HCT116 (cell line): Measurements from ENCODE around the gene SMYD3. TPM values are rescaled to one million over a fixed set of nuclear protein-coding genes. Genes with fewer than 3 reads are reported as not detected.

ENCODE experiments used
- ATAC-seq: fragments of 200-7000 bp; cut with Tn5 transposase; 2 replicates; pipeline ENCODE4 v1.9.1; 2020; ENCODE audit warnings: mild to moderate bottlenecking, moderate library complexity
- BruUV-seq: library from RNA; stranded (reverse); fragments of 400-500 nt; replicated peaks from 2 replicates; lab custom pipeline; 2021; lab: Mats Ljungman, UMichigan
- CTCF ChIA-PET: fragments of 300-600 bp; sonication (Branson Sonifier 250); formaldehyde crosslinking; loops from one replicate; lab custom pipeline; 2021; ENCODE audit warnings: antibody characterized with exemption; lab: Charles Lee
- POLR2A ChIA-PET: fragments of 300-600, 350-600 bp; sonication (Branson Sonifier 250); formaldehyde crosslinking; loops from one replicate; lab custom pipeline; 2021; ENCODE audit warnings: antibody characterized with exemption; lab: Charles Lee
- RAD21 ChIA-PET, 2 experiments: fragments of 300-600 bp; sonication (Branson Sonifier 250); formaldehyde crosslinking; loops; one replicate each; lab custom pipeline; 2023; ENCODE audit warnings: low total read pairs in 2 of 2; ENCODE audit not compliant: uncharacterized antibody in 2 of 2, unreplicated experiment in 2 of 2, low non-redundant PET in 1 of 2; lab: Charles Lee
- DNase-seq: peaks from one replicate; pipeline ENCODE4 v3.0.0-alpha.2; 2010; ENCODE audit warnings: low read depth, low spot score
- H2AFZ ChIP-seq: fragments of 200-600 bp; shearing (Covaris generic), sonication (generic); 2 replicates; pipeline ENCODE4 v1.6.1; 2017; ENCODE audit warnings: low read depth, mixed run types, mixed read lengths, antibody characterized with exemption, low read length; ENCODE audit not compliant: poor library complexity, severe bottlenecking
- H3K27ac ChIP-seq: 2 replicates; pipeline ENCODE4 v1.5.1; 2012; ENCODE audit warnings: low read depth, low read length
- H3K27me3 ChIP-seq: fragments of 200-600 bp; sonication (generic); 2 replicates; pipeline ENCODE4 v1.6.1; 2016; ENCODE audit warnings: mixed run types, low read length, mixed read lengths; ENCODE audit not compliant: insufficient read depth
- H3K36me3 ChIP-seq, 2 experiments: fragments of 200-500 bp in 1 of 2; fragments of 200-600 bp in 1 of 2; sonication (Bioruptor generic) in 1 of 2; sonication (generic) in 1 of 2; 2 replicates each; pipeline versions ENCODE4 v1.5.1 to v1.6.1; 2014 to 2016; ENCODE audit warnings: low read length in 2 of 2, inconsistent platforms in 1 of 2, mixed read lengths in 1 of 2, mixed run types in 1 of 2; ENCODE audit not compliant: insufficient read depth in 2 of 2, control insufficient read depth in 1 of 2
- H3K4me1 ChIP-seq, 2 experiments: fragments of 200-600 bp in 1 of 2; sonication (generic) in 1 of 2; 2 replicates each; pipeline versions ENCODE4 v1.5.1 to v1.6.1; 2012 to 2017; ENCODE audit warnings: low read length in 2 of 2, inconsistent platforms in 1 of 2, mild to moderate bottlenecking in 1 of 2, mixed read lengths in 1 of 2, mixed run types in 1 of 2, moderate library complexity in 1 of 2; ENCODE audit not compliant: insufficient read depth in 2 of 2, control insufficient read depth in 1 of 2
- H3K4me2 ChIP-seq: fragments of 200-600 bp; sonication (generic); 2 replicates; pipeline ENCODE4 v1.6.1; 2017; ENCODE audit warnings: mixed run types, low read length, mixed read lengths
- H3K4me3 ChIP-seq, 2 experiments: fragments of 200-600 bp in 1 of 2; sonication (generic) in 1 of 2; replicated peaks in 1 of 2; 2 replicates each; pipeline ENCODE4 v1.5.1; 2011 to 2016; ENCODE audit warnings: low read length in 2 of 2, control low read depth in 1 of 2, low read depth in 1 of 2, mild to moderate bottlenecking in 1 of 2, mixed read lengths in 1 of 2, mixed run types in 1 of 2
- H3K79me2 ChIP-seq: fragments of 200-600 bp; sonication (generic); 2 replicates; pipeline ENCODE4 v1.6.1; 2017; ENCODE audit warnings: mild to moderate bottlenecking, mixed run types, low read length, moderate library complexity, mixed read lengths; ENCODE audit not compliant: insufficient read depth
- H3K9ac ChIP-seq: fragments of 200-600 bp; sonication (generic); 2 replicates; pipeline ENCODE4 v1.6.1; 2016; ENCODE audit warnings: low read length, mixed read lengths
- H3K9me2 ChIP-seq: fragments of 200-600 bp; sonication (generic), shearing (Covaris generic); 2 replicates; pipeline ENCODE4 v1.6.1; 2017; ENCODE audit warnings: mixed run types, mild to moderate bottlenecking, moderate library complexity; ENCODE audit not compliant: insufficient read depth
- H3K9me3 ChIP-seq, 2 experiments: fragments of 200-500 bp in 1 of 2; fragments of 200-600 bp in 1 of 2; sonication (Bioruptor generic) in 1 of 2; sonication (generic) in 1 of 2; 2 replicates each; pipeline ENCODE4 v1.6.1; 2014 to 2017; ENCODE audit warnings: low read length in 2 of 2, mixed read lengths in 2 of 2, inconsistent platforms in 1 of 2, low read depth in 1 of 2, mild to moderate bottlenecking in 1 of 2, mixed run types in 1 of 2, moderate library complexity in 1 of 2; ENCODE audit not compliant: control insufficient read depth in 1 of 2, insufficient read depth in 1 of 2
- H4K20me1 ChIP-seq: fragments of 200-600 bp; sonication (generic), shearing (Covaris generic); 2 replicates; pipeline ENCODE4 v1.6.1; 2017; ENCODE audit warnings: mixed run types, mild to moderate bottlenecking, moderate library complexity; ENCODE audit not compliant: insufficient read depth
- ATF3 ChIP-seq: IDR thresholded peaks from 2 replicates; pipeline ENCODE4 v1.6.1; 2012
- CBX3 ChIP-seq: IDR thresholded peaks from 2 replicates; pipeline ENCODE4 v1.6.1; 2012; ENCODE audit warnings: low read depth
- CEBPB ChIP-seq: IDR thresholded peaks from 2 replicates; pipeline ENCODE4 v1.6.1; 2012; ENCODE audit warnings: low read depth
- EGR1 ChIP-seq: IDR thresholded peaks from 2 replicates; pipeline ENCODE4 v1.6.1; 2012; ENCODE audit warnings: low read depth
- ELF1 ChIP-seq: IDR thresholded peaks from 2 replicates; pipeline ENCODE4 v1.6.1; 2012; ENCODE audit warnings: low read depth, borderline replicate concordance
- EZH2 ChIP-seq: fragments of 200-600 bp; sonication (generic); IDR thresholded peaks from 2 replicates; pipeline ENCODE4 v1.6.1; 2017; ENCODE audit warnings: antibody characterized with exemption, mixed run types
- FOSL1 ChIP-seq: IDR thresholded peaks from 2 replicates; pipeline ENCODE4 v1.6.1; 2012; ENCODE audit warnings: low read depth
- MAX ChIP-seq: IDR thresholded peaks from 2 replicates; pipeline ENCODE4 v1.6.1; 2012
- POLR2A ChIP-seq: IDR thresholded peaks from 2 replicates; pipeline ENCODE4 v1.7.0; 2011; ENCODE audit warnings: borderline replicate concordance; ENCODE audit not compliant: insufficient read depth, insufficient read length; ENCODE audit errors: extremely low read depth
- POLR2AphosphoS5 ChIP-seq: IDR thresholded peaks from 2 replicates; pipeline ENCODE4 v1.6.1; 2011; ENCODE audit warnings: mild to moderate bottlenecking, low read depth, low read length, moderate library complexity
- RAD21 ChIP-seq: IDR thresholded peaks from 2 replicates; pipeline ENCODE4 v1.6.1; 2012; ENCODE audit warnings: low read depth, mild to moderate bottlenecking
- REST ChIP-seq: IDR thresholded peaks from 2 replicates; pipeline ENCODE4 v1.6.1; 2012; ENCODE audit warnings: low read depth
- SIN3A ChIP-seq: IDR thresholded peaks from 2 replicates; pipeline ENCODE4 v1.6.1; 2012; ENCODE audit warnings: low read depth
- SP1 ChIP-seq: IDR thresholded peaks from 2 replicates; pipeline ENCODE4 v1.6.1; 2012; ENCODE audit warnings: low read depth
- YY1 ChIP-seq: IDR thresholded peaks from 2 replicates; pipeline ENCODE4 v1.6.1; 2011; ENCODE audit warnings: low read length, low read depth, moderate library complexity, mild to moderate bottlenecking; ENCODE audit not compliant: insufficient replicate concordance; ENCODE audit errors: extremely low read depth
- ZBTB33 ChIP-seq: IDR thresholded peaks from 2 replicates; pipeline ENCODE4 v1.6.1; 2011; ENCODE audit warnings: mild to moderate bottlenecking, low read length, moderate library complexity; ENCODE audit not compliant: insufficient replicate concordance; ENCODE audit errors: extremely low read depth
- ZFX ChIP-seq: fragments of 450-650 bp; IDR thresholded peaks from 2 replicates; pipeline ENCODE4 v1.6.1; 2017
- intact Hi-C: fragments of 100-400 bp; cut with micrococcal nuclease; formaldehyde crosslinking; loops from 2 replicates; pipeline ENCODE4 v1.10.0; 2022
- total RNA-seq: library from RNA; stranded (reverse); gene quantifications from one replicate; pipeline ENCODE4 v1.2.1, GENCODE V29; 2021; ENCODE audit not compliant: unreplicated experiment

The SMYD3 gene
- total RNA-seq, 1 experiment from 2014 or later, result 33.6 TPM

GRCh38 chr1:246161626-246162025, 345.5 kb downstream of the SMYD3 start:
- Histone ChIP-seq H3K9me3 (no peaks in the 10 kb centered on the region), H2AFZ (no peak overlapping the region), H3K27me3 (no peaks in the 10 kb centered on the region), H3K9ac (no peak overlapping the region), H3K4me2 (no peak overlapping the region), H3K4me1 (peaks cover 11 to 26% of the 10 kb centered on the region in 2 experiments), H3K79me2 (no peaks in the 10 kb centered on the region), H3K4me3 (no peak overlapping the region), H3K36me3 (no peaks in the 10 kb centered on the region), H4K20me1 (no peaks in the 10 kb centered on the region), H3K9me2 (no peaks in the 10 kb centered on the region), H3K27ac (no peak overlapping the region)
- POLR2A ChIA-PET, result no interaction called here
- no peak for TF ChIP-seq EZH2
- TF ChIP-seq CEBPB, result no peak
- TF ChIP-seq ZBTB33, result no peak
- no peak for TF ChIP-seq CBX3
- no peak for TF ChIP-seq ZFX
- TF ChIP-seq EGR1, result no peak
- no TSS peak for BruUV-seq
- DNase-seq (no peak), ATAC-seq (no peak)
- intact Hi-C loops, result no loop called here
- CTCF ChIA-PET, result no interaction called here
- RAD21 ChIA-PET, result no interaction called here

- H3K9me2 ChIP-seq, result no peaks in the 10 kb centered on the region
- intact Hi-C loops, result no loop called here
- ATAC-seq (no peak), DNase-seq (no peak)
- BruUV-seq, result no TSS peak
- no peaks in the 10 kb centered on the region for H3K27me3 ChIP-seq
- ChIA-PET POLR2A (no interaction called here), RAD21 (no interaction called here), CTCF (no interaction called here)
- no peaks in the 10 kb centered on the region for H3K36me3 ChIP-seq
- H3K27ac ChIP-seq, result no peak overlapping the region
- H3K4me1 ChIP-seq, result peaks cover 19 to 33% of the 10 kb centered on the region in 2 experiments
- H2AFZ ChIP-seq, result no peak overlapping the region
- no peaks in the 10 kb centered on the region for H3K79me2 ChIP-seq
- no peaks in the 10 kb centered on the region for H4K20me1 ChIP-seq
- H3K9ac ChIP-seq, result no peak overlapping the region
- no peak overlapping the region for H3K4me2 ChIP-seq
- H3K4me3 ChIP-seq, result no peak overlapping the region
- no peaks in the 10 kb centered on the region for H3K9me3 ChIP-seq
- TF ChIP-seq ATF3 (no peak), ELF1 (no peak), MAX (no peak), RAD21 (no peak), POLR2A (no peak), YY1 (no peak), SP1 (no peak), REST (no peak), EGR1 (no peak), FOSL1 (no peak), CEBPB (no peak), POLR2AphosphoS5 (no peak), SIN3A (no peak)
Measured at GRCh38 chr1:246160905-246161304, 346.2 kb downstream of the SMYD3 start.
